Measurements from ENCODE around the gene SUDS3. TPM values are rescaled to one million over a fixed set of nuclear protein-coding genes. Genes with fewer than 3 reads are reported as not detected.
"Not testable (repeated sequence)": the region's sequence is repeated elsewhere in the genome, so short reads cannot be mapped to it uniquely, and the experiment has no call there.

SUDS3 gene
- total and polyA plus RNA-seq, 12 donors = 13.3 to 75.3 (median 27.5) TPM

DNA sequence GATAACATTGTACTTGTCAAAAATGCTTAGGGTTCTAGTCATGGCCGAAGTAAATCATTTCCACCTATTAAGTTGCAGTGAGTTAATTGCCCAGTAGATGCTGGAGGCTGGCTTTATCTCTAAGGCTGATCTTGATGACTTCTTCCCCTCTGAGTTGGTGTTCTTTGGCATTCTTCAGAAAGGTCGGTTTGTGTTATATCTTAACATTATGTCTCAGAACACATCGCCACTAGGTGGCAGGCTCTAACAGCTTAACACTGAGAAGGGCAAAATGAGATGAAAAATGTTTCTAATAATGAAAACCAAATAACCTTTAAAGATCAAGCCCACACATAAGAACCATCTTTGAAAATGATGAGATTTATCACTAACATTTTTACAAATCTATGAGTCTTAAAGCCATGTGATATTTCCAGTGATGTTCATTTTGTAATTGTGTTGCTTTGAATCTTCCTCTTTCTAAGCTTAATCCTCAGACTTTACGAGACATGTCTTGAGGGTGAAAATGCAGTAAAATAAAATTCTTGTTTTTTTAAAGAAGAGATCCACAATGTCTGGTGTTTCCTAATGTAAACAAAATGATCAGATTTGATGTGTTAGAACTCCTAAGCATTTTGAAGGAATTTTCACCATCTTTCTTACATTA lies 28.6 kb downstream of the SUDS3 start:
- no peak for TF ChIP-seq POLR2A (IDR thresholded peaks at IDR 0.05)
- TF ChIP-seq, protein P1, sequence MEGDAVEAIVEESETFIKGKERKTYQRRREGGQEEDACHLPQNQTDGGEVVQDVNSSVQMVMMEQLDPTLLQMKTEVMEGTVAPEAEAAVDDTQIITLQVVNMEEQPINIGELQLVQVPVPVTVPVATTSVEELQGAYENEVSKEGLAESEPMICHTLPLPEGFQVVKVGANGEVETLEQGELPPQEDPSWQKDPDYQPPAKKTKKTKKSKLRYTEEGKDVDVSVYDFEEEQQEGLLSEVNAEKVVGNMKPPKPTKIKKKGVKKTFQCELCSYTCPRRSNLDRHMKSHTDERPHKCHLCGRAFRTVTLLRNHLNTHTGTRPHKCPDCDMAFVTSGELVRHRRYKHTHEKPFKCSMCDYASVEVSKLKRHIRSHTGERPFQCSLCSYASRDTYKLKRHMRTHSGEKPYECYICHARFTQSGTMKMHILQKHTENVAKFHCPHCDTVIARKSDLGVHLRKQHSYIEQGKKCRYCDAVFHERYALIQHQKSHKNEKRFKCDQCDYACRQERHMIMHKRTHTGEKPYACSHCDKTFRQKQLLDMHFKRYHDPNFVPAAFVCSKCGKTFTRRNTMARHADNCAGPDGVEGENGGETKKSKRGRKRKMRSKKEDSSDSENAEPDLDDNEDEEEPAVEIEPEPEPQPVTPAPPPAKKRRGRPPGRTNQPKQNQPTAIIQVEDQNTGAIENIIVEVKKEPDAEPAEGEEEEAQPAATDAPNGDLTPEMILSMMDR (IDR thresholded peaks at IDR 0.05) = peak; percentile 61 to 86 (median 77)
- 36 to 47% (median 39%) methylated on average over 4 of the region's 4 CpGs for WGBS, 4 donors
- no peak overlapping the region for H3K27ac ChIP-seq

DNA sequence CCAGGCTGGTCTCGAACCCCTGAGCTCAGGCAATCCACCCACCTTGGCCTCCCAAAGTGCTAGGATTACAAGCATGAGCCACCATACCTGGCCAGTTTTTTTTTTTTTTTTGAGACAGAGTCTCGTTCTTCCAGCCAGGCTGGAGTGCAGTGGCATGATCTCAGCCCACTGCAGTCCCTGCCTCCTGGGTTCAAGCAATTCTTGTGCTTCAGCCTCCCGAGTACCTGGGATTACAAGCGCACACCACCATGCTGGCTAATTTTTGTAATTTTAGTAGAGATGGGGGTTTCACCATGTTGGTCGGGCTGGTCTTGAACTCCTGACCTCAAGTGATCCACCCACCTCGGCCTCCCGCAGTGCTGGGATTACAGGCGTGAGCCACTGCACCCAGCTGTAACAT lies 31.9 kb downstream of the SUDS3 start:
- intact Hi-C loops (cut with DNase I) = loop anchor here in 1 of 2 donors (10.0 kb wide), 1 partner anchor 217 kb away; no protein-coding TSS in a partner anchor
- H3K27ac ChIP-seq = not testable (repeated sequence)

More for the DNA sequence above, 28.6 kb downstream of the SUDS3 start:
- Histone ChIP-seq H3K4me1 (replicated peaks in 1 of 2) (no peaks in the 10 kb centered on the region), H3K36me3 (replicated peaks in 1 of 2) (peaks cover 0 to 46% of the 10 kb centered on the region in 2 donors), H3K27me3 (no peaks in the 10 kb centered on the region), H3K9me3 (replicated peaks in 1 of 3) (no peaks in the 10 kb centered on the region), H3K4me3 (no peak overlapping the region)
- DNase-seq = peak; percentile 51 to 89 (median 69)
- intact Hi-C loops (cut with DNase I) = loop anchor here in 1 of 2 donors (10.0 kb wide), 1 partner anchor 220 kb away; no protein-coding TSS in a partner anchor

DNA sequence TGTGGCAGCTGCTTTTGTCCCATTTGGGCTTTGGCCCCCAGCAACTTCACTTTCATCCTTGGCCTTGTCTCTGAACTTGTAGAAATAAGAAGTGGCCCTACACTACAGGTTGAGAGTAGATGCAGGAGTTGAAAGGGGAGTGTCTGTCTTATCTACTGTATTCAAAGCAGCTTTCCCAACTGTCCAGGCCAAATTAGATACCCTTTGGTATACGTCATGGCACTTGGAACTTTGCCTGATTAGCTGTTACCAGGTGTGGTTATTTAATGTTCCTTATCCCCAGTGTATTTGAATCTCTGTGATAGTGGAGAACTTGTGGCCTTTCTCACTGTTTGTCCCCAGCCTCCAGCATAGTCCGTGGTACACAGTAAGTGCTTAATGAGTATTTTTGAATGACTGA lies 33.5 kb downstream of the SUDS3 start:
- intact Hi-C loops (cut with DNase I) = loop anchor here in 1 of 2 donors (10.0 kb wide), 1 partner anchor 215 kb away; no protein-coding TSS in a partner anchor
- H3K27me3 ChIP-seq = no peaks in the 10 kb centered on the region
- H3K4me3 ChIP-seq = no peak overlapping the region
- H3K9me3 ChIP-seq (replicated peaks in 1 of 3) = no peaks in the 10 kb centered on the region
- H3K36me3 ChIP-seq (replicated peaks in 1 of 2) = peaks cover 0 to 67% of the 10 kb centered on the region in 2 donors
- TF ChIP-seq, protein P1 (IDR thresholded peaks at IDR 0.05) = no peak
- TF ChIP-seq POLR2A (IDR thresholded peaks at IDR 0.05) = no peak
- DNase-seq = no peak
- no peaks in the 10 kb centered on the region for H3K4me1 ChIP-seq (replicated peaks in 1 of 2)
- 88 to 95% (median 89%) methylated on average over 2 of the region's 2 CpGs for WGBS, 4 donors
- H3K27ac ChIP-seq = no peak overlapping the region

More for the DNA sequence above, 31.9 kb downstream of the SUDS3 start:
- H3K9me3 ChIP-seq (replicated peaks in 1 of 3); H3K4me1 ChIP-seq (replicated peaks in 1 of 2); H3K27me3 ChIP-seq; DNase-seq; H3K4me3 ChIP-seq: not testable (repeated sequence)
- 89 to 96% (median 94%) methylated on average over 8 of the region's 8 CpGs for WGBS, 4 donors
- H3K36me3 ChIP-seq (replicated peaks in 1 of 2) = peaks cover 0 to 66% of the 10 kb centered on the region in 2 donors

- TF ChIP-seq POLR2A (IDR thresholded peaks at IDR 0.05) = no peak
- TF ChIP-seq, protein P1 (IDR thresholded peaks at IDR 0.05) = no peak
- WGBS, 4 donors = 96 to 100% (median 99%) methylated on average over 3 of the region's 3 CpGs
- DNase-seq = no peak
- H3K4me1 ChIP-seq (replicated peaks in 1 of 2) = no peaks in the 10 kb centered on the region
- no peaks in the 10 kb centered on the region for H3K9me3 ChIP-seq (replicated peaks in 1 of 3)
- intact Hi-C loops (cut with DNase I) = no loop called here
- no peak overlapping the region for H3K27ac ChIP-seq
- no peak overlapping the region for H3K4me3 ChIP-seq
- peaks cover 0 to 22% of the 10 kb centered on the region in 2 donors for H3K36me3 ChIP-seq (replicated peaks in 1 of 2)
- H3K27me3 ChIP-seq = no peaks in the 10 kb centered on the region
These were observed 41.6 kb downstream of the SUDS3 start for GRCh38 chr12:118417942-118418341.

Data from adrenal gland (tissue), 12 donors.